ENCODE results near the gene STXBP1.

STXBP1 gene

GRCh38 chr9:127739614-127740330, 127.7 kb downstream of the STXBP1 start:
- no peak for DNase-seq

DNA sequence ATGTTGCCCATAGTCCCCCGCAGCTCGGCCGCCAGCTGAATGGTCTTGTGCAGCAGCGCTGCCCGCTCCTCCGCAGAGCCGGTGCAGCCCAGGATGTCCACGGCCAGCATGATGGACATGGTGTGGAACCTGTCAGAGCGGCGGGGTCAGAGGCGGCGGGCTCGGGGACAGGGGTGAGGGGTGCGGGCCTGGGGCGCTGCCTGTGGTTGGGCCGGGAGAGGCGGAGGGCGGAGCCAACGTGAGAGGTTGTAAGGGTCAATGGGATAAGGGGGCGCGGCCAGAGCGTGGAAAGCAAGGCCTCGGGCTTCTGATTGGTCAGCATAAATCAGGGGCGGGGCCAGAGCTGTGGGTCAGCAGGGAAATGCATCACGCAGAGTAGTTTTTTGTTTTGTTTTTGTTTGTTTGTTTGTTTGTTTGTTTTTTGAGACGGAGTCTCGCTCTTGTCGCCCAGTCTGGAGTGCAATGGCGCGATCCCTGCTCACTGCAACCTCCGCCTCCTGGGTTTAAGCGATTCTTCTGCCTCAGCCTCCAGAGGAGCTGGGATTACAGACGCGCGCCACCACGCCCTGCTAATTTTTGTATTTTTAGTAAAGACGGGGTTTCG, 129.9 kb downstream of the STXBP1 start:
- DNase-seq: no peak
